ENCODE results near the gene CMTM7.
"Not testable (repeated sequence)": the region's sequence is repeated elsewhere in the genome, so short reads cannot be mapped to it uniquely, and the experiment has no call there.

The CMTM7 gene

GRCh38 chr3:32464726-32465125 lies 73.1 kb downstream of the CMTM7 start:
- not testable (repeated sequence) for H2BK5ac ChIP-seq (ENCODE audit: low read depth, low read length, poor library complexity); H3K36me3 ChIP-seq (ENCODE audit: control insufficient read depth in 1 of 2, insufficient read depth in 2 of 2, low read length in 2 of 2); H3K9me3 ChIP-seq (ENCODE audit: insufficient read depth, low read depth, low read length); H3K18ac ChIP-seq (ENCODE audit: low read length); H4K8ac ChIP-seq (ENCODE audit: low read depth, low read length); H3K27me3 ChIP-seq (ENCODE audit: insufficient read depth, low read length); H3K79me2 ChIP-seq (ENCODE audit: control insufficient read depth, insufficient read depth, low read length, poor library complexity); H3K79me1 ChIP-seq (ENCODE audit: low read length); H2AFZ ChIP-seq (ENCODE audit: insufficient read depth, low read length, poor library complexity); H3K27ac ChIP-seq (ENCODE audit: low read depth, low read length); H4K12ac ChIP-seq (ENCODE audit: low read depth, low read length); H3K9ac ChIP-seq (ENCODE audit: low read length); H3K23ac ChIP-seq (ENCODE audit: low read length); H4K91ac ChIP-seq (ENCODE audit: low read depth, low read length); H2AK5ac ChIP-seq (ENCODE audit: low read length); H2BK12ac ChIP-seq (ENCODE audit: low read length); H3K4me2 ChIP-seq (ENCODE audit: low read length); H3K4ac ChIP-seq (ENCODE audit: low read depth, low read length); H3K14ac ChIP-seq (ENCODE audit: low read length); H3K4me3 ChIP-seq (ENCODE audit: low read depth, low read length); DNase-seq; H2BK120ac ChIP-seq (ENCODE audit: insufficient read depth, low read length, poor library complexity)
- WGBS (ENCODE audit: extremely low coverage, insufficient coverage, insufficient read length), result no CpG with 5 or more reads among the region's 7 CpGs
- H3K4me1 ChIP-seq (ENCODE audit: control insufficient read depth in 1 of 2, insufficient read depth in 2 of 2, low read length in 2 of 2), result peaks cover 10 to 19% of the 10 kb centered on the region in 2 experiments

DNA sequence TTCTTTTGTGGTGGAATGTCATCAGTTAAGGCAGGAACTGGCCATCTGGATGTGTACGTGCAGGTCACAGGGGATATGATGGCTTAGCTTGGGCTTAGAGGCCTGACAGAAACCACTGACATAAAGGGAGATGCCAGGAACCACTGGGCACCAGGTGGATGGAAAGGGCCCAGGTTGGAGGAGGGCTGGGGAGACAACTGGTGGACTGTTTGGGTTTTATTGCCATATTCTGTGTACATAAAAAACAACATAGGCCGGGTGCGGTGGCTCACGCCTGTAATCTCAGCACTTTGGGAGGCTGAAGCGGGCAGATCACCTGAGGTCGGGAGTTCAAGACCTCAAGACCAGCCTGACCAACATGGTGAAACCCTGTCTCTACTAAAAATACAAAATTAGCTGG lies 75.2 kb downstream of the CMTM7 start:
- WGBS (ENCODE audit: extremely low coverage, insufficient coverage, insufficient read length), result no CpG with 5 or more reads among the region's 6 CpGs

GRCh38 chr3:32467333-32468070 lies 75.8 kb downstream of the CMTM7 start:
- H3K27me3 ChIP-seq (ENCODE audit: insufficient read depth, low read length), result no peaks in the 10 kb centered on the region
- WGBS (ENCODE audit: extremely low coverage, insufficient coverage, insufficient read length), result no CpG with 5 or more reads among the region's 41 CpGs
- no peak overlapping the region for H3K4ac ChIP-seq (ENCODE audit: low read depth, low read length)
- DNase-seq, result peak; percentile 61 to 91
- no peak overlapping the region for H4K91ac ChIP-seq (ENCODE audit: low read depth, low read length)
- H3K9ac ChIP-seq (ENCODE audit: low read length), result no peak overlapping the region
- no peak overlapping the region for H2BK5ac ChIP-seq (ENCODE audit: low read depth, low read length, poor library complexity)
- peak overlapping the region; percentile 54 for H3K4me2 ChIP-seq (ENCODE audit: low read length)
- H3K4me3 ChIP-seq (ENCODE audit: low read depth, low read length), result no peak overlapping the region
- peaks cover 10 to 18% of the 10 kb centered on the region in 2 experiments for H3K4me1 ChIP-seq (ENCODE audit: control insufficient read depth in 1 of 2, insufficient read depth in 2 of 2, low read length in 2 of 2)
- H4K12ac ChIP-seq (ENCODE audit: low read depth, low read length), result no peak overlapping the region
- no peak overlapping the region for H3K18ac ChIP-seq (ENCODE audit: low read length)
- peaks cover 2% of the 10 kb centered on the region for H3K9me3 ChIP-seq (ENCODE audit: insufficient read depth, low read depth, low read length)
- H3K79me2 ChIP-seq (ENCODE audit: control insufficient read depth, insufficient read depth, low read length, poor library complexity), result no peaks in the 10 kb centered on the region
- H2AK5ac ChIP-seq (ENCODE audit: low read length), result no peak overlapping the region
- H3K36me3 ChIP-seq (ENCODE audit: control insufficient read depth in 1 of 2, insufficient read depth in 2 of 2, low read length in 2 of 2), result peaks cover 0 to 4% of the 10 kb centered on the region in 2 experiments
- no peak overlapping the region for H3K27ac ChIP-seq (ENCODE audit: low read depth, low read length)
- no peak overlapping the region for H3K14ac ChIP-seq (ENCODE audit: low read length)
- no peaks in the 10 kb centered on the region for H3K79me1 ChIP-seq (ENCODE audit: low read length)
- peak overlapping the region; percentile 34 for H2BK12ac ChIP-seq (ENCODE audit: low read length)
- H2BK120ac ChIP-seq (ENCODE audit: insufficient read depth, low read length, poor library complexity), result no peak overlapping the region
- no peak overlapping the region for H2AFZ ChIP-seq (ENCODE audit: insufficient read depth, low read length, poor library complexity)
- H4K8ac ChIP-seq (ENCODE audit: low read depth, low read length), result no peak overlapping the region
- no peak overlapping the region for H3K23ac ChIP-seq (ENCODE audit: low read length)

More for the DNA sequence above, 75.2 kb downstream of the CMTM7 start:
- not testable (repeated sequence) for H2BK12ac ChIP-seq (ENCODE audit: low read length); H3K18ac ChIP-seq (ENCODE audit: low read length); H3K4me3 ChIP-seq (ENCODE audit: low read depth, low read length); H2BK120ac ChIP-seq (ENCODE audit: insufficient read depth, low read length, poor library complexity); H4K91ac ChIP-seq (ENCODE audit: low read depth, low read length); H3K36me3 ChIP-seq (ENCODE audit: control insufficient read depth in 1 of 2, insufficient read depth in 2 of 2, low read length in 2 of 2); H4K12ac ChIP-seq (ENCODE audit: low read depth, low read length); H3K27ac ChIP-seq (ENCODE audit: low read depth, low read length); H3K4me2 ChIP-seq (ENCODE audit: low read length); H2BK5ac ChIP-seq (ENCODE audit: low read depth, low read length, poor library complexity); H3K27me3 ChIP-seq (ENCODE audit: insufficient read depth, low read length); H2AFZ ChIP-seq (ENCODE audit: insufficient read depth, low read length, poor library complexity); H2AK5ac ChIP-seq (ENCODE audit: low read length); H3K23ac ChIP-seq (ENCODE audit: low read length); H3K9me3 ChIP-seq (ENCODE audit: insufficient read depth, low read depth, low read length); H4K8ac ChIP-seq (ENCODE audit: low read depth, low read length); H3K4ac ChIP-seq (ENCODE audit: low read depth, low read length); H3K79me1 ChIP-seq (ENCODE audit: low read length); H3K79me2 ChIP-seq (ENCODE audit: control insufficient read depth, insufficient read depth, low read length, poor library complexity); H3K9ac ChIP-seq (ENCODE audit: low read length); DNase-seq; H3K14ac ChIP-seq (ENCODE audit: low read length)
- peaks cover 10 to 18% of the 10 kb centered on the region in 2 experiments for H3K4me1 ChIP-seq (ENCODE audit: control insufficient read depth in 1 of 2, insufficient read depth in 2 of 2, low read length in 2 of 2)

DNA sequence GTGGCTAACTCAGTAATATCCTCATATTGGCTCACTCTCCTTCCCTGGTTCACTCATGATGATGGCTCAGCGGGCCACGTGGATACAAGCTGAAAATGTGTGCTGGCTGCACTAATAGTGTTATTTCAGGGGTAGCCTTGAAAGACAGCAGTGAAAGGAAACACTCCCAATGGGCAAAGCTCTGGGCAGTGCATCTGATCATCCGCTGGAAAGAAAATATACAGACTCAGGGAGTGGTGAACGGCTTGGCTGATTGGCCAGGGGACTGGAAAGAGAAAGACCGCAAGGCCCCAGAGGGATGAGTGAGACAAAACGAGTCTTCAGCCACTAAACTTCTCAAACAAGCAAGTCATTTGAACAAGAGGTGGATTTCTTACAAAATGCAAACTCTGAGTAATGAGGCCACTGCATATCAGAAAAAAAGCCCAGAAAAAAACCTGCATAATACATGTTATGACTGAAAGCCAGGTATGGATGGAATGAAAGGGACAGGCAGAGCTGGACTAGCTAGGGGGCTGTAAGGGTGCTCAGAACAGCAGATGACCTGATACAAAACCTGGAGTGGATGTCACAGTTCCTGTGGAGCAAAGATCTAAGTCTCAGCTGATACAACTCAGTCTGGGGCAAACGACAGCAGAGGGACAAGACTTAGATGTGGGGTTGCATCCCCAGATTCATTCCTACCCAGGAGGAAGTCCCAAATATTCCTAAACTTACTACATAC lies 77.7 kb downstream of the CMTM7 start:
- Histone ChIP-seq H4K12ac (ENCODE audit: low read depth, low read length) (no peak overlapping the region), H3K18ac (ENCODE audit: low read length) (no peak overlapping the region), H3K4me2 (ENCODE audit: low read length) (no peak overlapping the region), H3K36me3 (ENCODE audit: control insufficient read depth in 1 of 2, insufficient read depth in 2 of 2, low read length in 2 of 2) (peaks cover 0 to 4% of the 10 kb centered on the region in 2 experiments), H3K14ac (ENCODE audit: low read length) (no peak overlapping the region), H4K91ac (ENCODE audit: low read depth, low read length) (no peak overlapping the region), H2BK12ac (ENCODE audit: low read length) (no peak overlapping the region), H3K4ac (ENCODE audit: low read depth, low read length) (no peak overlapping the region), H2BK5ac (ENCODE audit: low read depth, low read length, poor library complexity) (no peak overlapping the region), H3K79me1 (ENCODE audit: low read length) (no peaks in the 10 kb centered on the region), H3K27ac (ENCODE audit: low read depth, low read length) (no peak overlapping the region), H3K9me3 (ENCODE audit: insufficient read depth, low read depth, low read length) (peaks cover 2% of the 10 kb centered on the region), H3K4me1 (ENCODE audit: control insufficient read depth in 1 of 2, insufficient read depth in 2 of 2, low read length in 2 of 2) (peaks cover 10 to 18% of the 10 kb centered on the region in 2 experiments), H2BK120ac (ENCODE audit: insufficient read depth, low read length, poor library complexity) (no peak overlapping the region), H3K79me2 (ENCODE audit: control insufficient read depth, insufficient read depth, low read length, poor library complexity) (no peaks in the 10 kb centered on the region), H3K4me3 (ENCODE audit: low read depth, low read length) (no peak overlapping the region), H2AK5ac (ENCODE audit: low read length) (no peak overlapping the region), H4K8ac (ENCODE audit: low read depth, low read length) (no peak overlapping the region), H3K23ac (ENCODE audit: low read length) (no peak overlapping the region), H2AFZ (ENCODE audit: insufficient read depth, low read length, poor library complexity) (no peak overlapping the region), H3K27me3 (ENCODE audit: insufficient read depth, low read length) (no peaks in the 10 kb centered on the region), H3K9ac (ENCODE audit: low read length) (no peak overlapping the region)
- WGBS (ENCODE audit: extremely low coverage, insufficient coverage, insufficient read length), result no CpG with 5 or more reads among the region's 7 CpGs
- DNase-seq, result peak; percentile 35 to 75

All from trophoblast cell (in vitro differentiated cells and primary cell).